Transverse colon (tissue), 4 donors: ENCODE results near the gene CPNE8.
A peak's percentile ranks its signal among the peaks of the same experiment; 100 is the strongest.

Source experiments
- POLR2A ChIP-seq: fragments of 450-650 bp; IDR thresholded peaks from one replicate; pipeline ENCODE4 v1.6.1; 2016; ENCODE audit warnings: antibody characterized with exemption, mild to moderate bottlenecking, moderate library complexity
- POLR2AphosphoS5 ChIP-seq, 3 donors: sonication (generic); formaldehyde crosslinking; IDR thresholded peaks; one replicate each; pipeline ENCODE4 v1.6.1; 2016; ENCODE audit warnings: antibody characterized with exemption in 3 of 3
- TF ChIP-seq, protein P1 (sequence below), 5 experiments: fragments of 200-600 bp in 3 of 5; fragments of 450-650 bp in 2 of 5; sonication (generic) in 3 of 5; IDR thresholded peaks; 1 replicate in 2 of 5; 2 replicates in 3 of 5; pipeline ENCODE4 v1.5.1; 2016 to 2017; ENCODE audit warnings: antibody characterized with exemption in 5 of 5, inconsistent platforms in 3 of 5, mild to moderate bottlenecking in 2 of 5, moderate library complexity in 1 of 5

DNA sequence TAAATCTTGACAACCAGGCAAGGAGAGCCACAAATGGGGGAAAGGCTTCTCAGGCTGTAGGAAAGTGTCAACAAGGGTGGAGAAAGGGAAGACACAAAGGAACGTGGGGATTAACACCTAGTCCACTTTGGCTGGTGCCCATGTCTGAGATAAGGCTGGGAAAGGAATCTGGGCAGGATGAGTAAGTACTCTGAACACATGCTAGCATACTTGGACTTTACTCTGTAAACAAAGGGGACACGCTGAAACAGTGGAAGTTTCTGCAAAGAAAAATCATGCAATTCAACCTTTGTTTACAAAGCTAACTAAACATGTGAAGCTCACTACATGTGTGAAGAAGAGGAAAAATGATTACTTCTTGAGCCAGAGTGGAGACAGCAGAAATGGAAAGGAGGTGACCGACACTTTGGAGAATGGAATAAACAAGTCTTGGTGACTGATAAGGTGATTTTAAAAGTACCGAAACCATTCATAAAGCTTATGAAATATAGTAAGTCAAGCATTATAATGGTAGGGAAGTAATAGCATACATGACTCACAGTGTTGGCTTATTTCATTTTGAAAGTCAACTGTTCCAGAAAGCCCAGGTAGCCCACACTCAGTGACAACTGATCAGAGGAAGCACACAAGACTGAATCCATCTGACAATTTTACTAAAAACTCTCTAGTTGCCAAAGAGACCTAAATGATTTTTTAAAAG lies 13.2 kb downstream of the CPNE8 start:
- TF ChIP-seq, protein P1, sequence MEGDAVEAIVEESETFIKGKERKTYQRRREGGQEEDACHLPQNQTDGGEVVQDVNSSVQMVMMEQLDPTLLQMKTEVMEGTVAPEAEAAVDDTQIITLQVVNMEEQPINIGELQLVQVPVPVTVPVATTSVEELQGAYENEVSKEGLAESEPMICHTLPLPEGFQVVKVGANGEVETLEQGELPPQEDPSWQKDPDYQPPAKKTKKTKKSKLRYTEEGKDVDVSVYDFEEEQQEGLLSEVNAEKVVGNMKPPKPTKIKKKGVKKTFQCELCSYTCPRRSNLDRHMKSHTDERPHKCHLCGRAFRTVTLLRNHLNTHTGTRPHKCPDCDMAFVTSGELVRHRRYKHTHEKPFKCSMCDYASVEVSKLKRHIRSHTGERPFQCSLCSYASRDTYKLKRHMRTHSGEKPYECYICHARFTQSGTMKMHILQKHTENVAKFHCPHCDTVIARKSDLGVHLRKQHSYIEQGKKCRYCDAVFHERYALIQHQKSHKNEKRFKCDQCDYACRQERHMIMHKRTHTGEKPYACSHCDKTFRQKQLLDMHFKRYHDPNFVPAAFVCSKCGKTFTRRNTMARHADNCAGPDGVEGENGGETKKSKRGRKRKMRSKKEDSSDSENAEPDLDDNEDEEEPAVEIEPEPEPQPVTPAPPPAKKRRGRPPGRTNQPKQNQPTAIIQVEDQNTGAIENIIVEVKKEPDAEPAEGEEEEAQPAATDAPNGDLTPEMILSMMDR (IDR thresholded peaks at IDR 0.05), result no peak
- TF ChIP-seq POLR2AphosphoS5 (IDR thresholded peaks at IDR 0.05) (peak in 2 of 3 donors; percentile 63 to 81), POLR2A (no peak)
